ENCODE data around the gene SNX4. TPM values are rescaled to one million over a fixed set of nuclear protein-coding genes. Genes with fewer than 3 reads are reported as not detected.
"Not testable (repeated sequence)": the region's sequence is repeated elsewhere in the genome, so short reads cannot be mapped to it uniquely, and the experiment has no call there.

The SNX4 gene
- 33.7 and 35.8 TPM in 2 replicates for total RNA-seq

DNA sequence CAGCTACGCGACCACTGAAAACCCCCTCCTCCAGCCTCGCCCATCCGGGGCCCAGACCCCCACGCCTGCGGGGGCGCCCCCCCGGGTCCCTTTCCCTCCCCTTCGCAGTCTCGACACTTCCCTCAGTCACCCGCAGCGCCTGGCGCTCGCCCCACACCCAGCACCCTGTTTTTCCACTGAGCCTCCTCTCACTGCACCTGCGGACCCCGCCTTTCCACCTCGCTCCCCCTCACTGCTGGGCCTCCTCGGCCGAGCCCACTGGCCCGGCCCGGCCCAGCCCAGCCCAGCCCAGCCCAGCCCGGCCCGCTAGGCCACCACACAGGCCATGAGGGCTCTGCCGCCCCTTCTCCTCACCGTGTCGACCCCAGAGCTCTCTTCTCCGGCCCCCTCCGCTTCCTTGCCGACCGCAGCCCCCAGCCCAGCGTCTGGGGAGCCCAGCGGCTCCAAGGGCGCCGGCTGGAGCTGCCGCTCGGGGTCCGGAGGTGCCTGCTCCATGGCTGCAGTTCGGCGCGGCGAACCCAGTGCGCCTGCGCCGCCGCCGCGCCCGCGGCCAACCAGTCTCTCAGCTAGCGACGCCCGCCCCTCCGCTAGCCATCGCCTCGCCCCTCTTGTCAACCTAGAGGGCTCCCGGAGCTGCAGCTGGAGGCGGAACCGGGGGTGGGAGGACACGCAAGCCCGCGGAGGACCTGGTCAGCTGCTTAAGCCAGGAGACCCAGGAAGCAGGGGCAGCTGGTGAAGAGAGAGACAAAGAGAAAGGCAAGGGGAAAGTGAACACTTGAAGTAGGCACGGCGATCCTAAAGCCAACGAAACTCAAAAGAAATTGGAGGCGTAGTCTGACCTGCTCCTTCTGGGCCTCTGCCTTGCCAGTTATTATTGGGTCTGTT lies at the start of gene SNX4:
TSS of gene SNX4 (minus strand) at position 525 of the 885 bp plus-strand sequence. CDS start at position 495, 30 bp downstream.
- intact Hi-C loops (cut with micrococcal nuclease) = loop anchor here (1.0 to 10.0 kb wide), 3 partner anchors 75 to 465 kb away; partner anchors contain the start of genes HEG1, OSBPL11 and ZNF148

DNA sequence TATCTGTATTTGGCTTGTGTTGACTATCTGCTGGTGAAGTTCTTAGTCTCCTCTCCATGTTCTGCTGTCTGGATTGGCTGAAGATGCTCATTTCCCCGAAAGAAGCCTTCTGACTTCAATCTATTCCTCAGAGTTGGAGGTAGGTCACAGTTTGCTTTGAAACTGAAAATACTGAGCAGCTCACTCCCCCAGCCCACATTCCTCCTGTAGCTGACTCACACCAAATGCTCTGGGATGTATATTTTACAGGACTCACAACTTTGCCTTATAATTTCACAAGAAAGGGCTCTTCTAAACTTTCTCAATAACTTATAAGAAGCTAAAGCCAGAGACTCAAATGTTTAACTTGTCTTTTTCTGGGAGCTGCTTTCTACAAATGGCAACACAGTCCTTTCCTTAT lies 36.3 kb upstream of the SNX4 start:
- intact Hi-C loops (cut with micrococcal nuclease) = no loop called here

DNA sequence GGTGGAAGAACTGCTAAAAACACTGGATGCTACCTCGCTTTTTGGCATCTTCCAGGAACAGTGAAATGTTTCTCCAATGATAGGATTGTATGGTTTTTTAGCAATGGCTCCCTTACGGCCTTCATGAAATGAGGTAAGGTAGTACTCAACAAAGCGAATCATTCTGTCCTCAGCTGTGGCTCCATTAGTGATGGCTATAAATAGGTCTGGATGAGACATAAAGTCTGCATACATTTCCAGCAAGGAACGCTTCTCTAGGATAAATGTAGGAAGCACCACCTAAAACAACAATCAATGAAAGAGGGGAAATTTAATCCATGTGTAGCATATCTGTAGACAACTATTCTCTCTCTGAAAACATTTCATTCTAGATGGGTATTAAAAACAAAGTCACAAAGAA lies 32.4 kb upstream of the SNX4 start:
- intact Hi-C loops (cut with micrococcal nuclease) = no loop called here

DNA sequence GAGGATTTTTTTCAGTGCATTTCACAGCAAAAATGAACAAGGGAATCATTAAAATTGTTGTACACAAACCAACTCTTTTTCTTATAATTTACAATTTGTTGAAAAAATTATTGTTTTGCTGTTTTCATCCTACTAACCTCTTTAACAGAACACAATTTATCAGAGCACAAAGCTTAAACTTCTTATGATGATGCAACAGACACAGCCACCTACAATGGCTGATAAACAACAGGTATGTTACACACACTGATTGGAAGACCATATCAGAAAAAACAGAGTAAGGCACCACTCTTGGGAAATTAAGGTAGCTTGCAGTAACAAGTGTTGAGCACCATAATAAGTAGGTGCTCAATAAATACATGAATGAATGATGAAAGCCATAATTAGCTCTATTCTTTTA lies 8.9 kb upstream of the SNX4 start:
- intact Hi-C loops (cut with micrococcal nuclease) = no loop called here

- intact Hi-C loops (cut with micrococcal nuclease) = no loop called here
These were observed 5.2 kb upstream of the SNX4 start for GRCh38 chr3:125525153-125525552.

GRCh38 chr3:125520563-125520919 lies 539 bp upstream of the SNX4 start:
- intact Hi-C loops (cut with micrococcal nuclease) = loop anchor here (1.0 kb wide), 2 partner anchors 75 to 145 kb away; partner anchors contain the start of genes OSBPL11 and ZNF148

DNA sequence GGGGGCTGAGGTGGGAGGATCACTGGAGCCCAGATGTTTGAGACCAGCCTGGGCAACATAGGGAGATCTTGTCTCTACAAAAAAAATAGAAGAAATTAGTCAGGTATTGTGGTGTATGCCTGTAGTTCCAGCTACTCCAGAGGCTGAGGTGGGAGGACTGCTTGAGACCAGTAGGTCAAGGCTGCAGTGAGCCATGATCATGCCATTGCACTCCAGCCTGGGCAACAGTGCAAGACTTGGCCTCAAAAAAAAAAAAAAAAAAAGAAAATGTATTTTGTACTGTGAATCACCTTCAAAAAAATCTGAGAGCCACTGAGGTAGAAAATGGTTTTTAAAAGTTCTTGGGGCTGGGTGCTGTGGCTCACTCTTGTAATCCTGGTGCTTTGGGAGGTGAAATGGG lies 4.6 kb downstream of the SNX4 start:
- intact Hi-C loops (cut with micrococcal nuclease) = loop anchor here (10.0 kb wide), 1 partner anchor 461 kb away; the partner anchor contains the start of gene HEG1

GRCh38 chr3:125513490-125514115 lies 6.4 kb downstream of the SNX4 start:
- intact Hi-C loops (cut with micrococcal nuclease) = loop anchor here (10.0 kb wide), 1 partner anchor 459 kb away; the partner anchor contains the start of gene HEG1

GRCh38 chr3:125512135-125512920 lies 7.7 kb downstream of the SNX4 start:
- intact Hi-C loops (cut with micrococcal nuclease) = loop anchor here (10.0 kb wide), 1 partner anchor 458 kb away; the partner anchor contains the start of gene HEG1

- intact Hi-C loops (cut with micrococcal nuclease) = loop anchor here (10.0 kb wide), 1 partner anchor 457 kb away; the partner anchor contains the start of gene HEG1
These were observed 8.4 kb downstream of the SNX4 start for GRCh38 chr3:125511420-125512118.

DNA sequence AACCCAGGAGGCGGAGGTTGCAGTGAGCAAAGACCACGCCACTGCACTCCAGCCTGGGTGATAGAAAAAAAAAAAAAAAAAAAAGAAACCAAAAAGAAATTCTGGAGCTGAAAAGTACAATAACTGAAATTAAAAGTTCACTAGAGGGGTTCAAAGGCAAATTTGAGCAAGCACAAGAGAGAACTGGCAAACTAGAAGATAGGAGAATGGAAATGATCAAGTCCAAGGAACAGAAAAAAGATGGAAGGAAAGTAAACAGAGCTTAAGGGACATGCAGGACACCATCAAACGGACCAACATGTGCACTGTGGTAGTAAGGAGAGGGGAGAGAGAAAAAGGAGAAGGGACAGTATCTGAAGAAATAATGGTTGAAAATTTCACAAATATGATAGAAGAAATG lies 12.9 kb downstream of the SNX4 start:
- intact Hi-C loops (cut with micrococcal nuclease) = no loop called here

GRCh38 chr3:125498630-125499029 lies 21.4 kb downstream of the SNX4 start:
- intact Hi-C loops (cut with micrococcal nuclease) = no loop called here

GRCh38 chr3:125496701-125497100 lies 23.3 kb downstream of the SNX4 start:
- intact Hi-C loops (cut with micrococcal nuclease) = no loop called here

DNA sequence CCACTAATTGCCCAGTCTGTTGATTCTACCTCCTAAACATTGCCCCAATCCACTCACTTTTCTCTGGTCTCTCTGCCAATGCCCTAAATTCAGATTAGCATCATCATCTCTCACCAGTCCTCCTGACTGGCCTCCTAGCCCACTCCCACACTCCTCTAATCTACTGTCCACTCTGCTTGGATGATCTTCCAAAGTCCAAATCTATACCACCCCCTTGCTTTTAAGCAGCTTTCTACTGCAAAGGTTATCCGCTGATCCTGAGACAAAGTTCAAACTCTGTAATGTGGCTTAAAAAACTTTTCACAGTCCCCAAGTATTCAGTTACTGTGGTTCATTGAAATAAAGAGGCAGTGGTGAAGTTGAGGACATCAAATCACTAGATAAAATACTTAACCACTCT lies 37.6 kb downstream of the SNX4 start:
- intact Hi-C loops (cut with micrococcal nuclease) = no loop called here

- intact Hi-C loops (cut with micrococcal nuclease) = no loop called here
These were observed 38.2 kb downstream of the SNX4 start for GRCh38 chr3:125481786-125482185.

DNA sequence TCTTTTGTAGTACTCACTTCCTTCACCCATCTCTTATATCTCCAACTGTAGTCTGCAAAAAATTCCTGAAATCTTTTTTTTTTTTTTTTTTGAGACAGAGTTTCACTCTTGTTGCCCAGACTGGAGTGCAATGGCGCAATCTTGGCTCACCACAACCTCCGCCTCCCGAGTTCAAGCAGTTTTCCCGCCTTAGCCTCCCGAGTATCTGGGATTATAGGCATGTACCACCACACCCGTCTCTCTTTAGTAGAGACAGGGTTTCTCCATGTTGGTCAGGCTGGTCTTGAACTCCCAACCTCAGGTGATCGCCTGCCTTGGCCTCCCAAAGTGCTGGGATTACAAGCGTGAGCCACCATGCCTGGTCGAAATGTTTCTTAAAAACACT lies 38.6 kb downstream of the SNX4 start:
- intact Hi-C loops (cut with micrococcal nuclease) = not testable (repeated sequence)

DNA sequence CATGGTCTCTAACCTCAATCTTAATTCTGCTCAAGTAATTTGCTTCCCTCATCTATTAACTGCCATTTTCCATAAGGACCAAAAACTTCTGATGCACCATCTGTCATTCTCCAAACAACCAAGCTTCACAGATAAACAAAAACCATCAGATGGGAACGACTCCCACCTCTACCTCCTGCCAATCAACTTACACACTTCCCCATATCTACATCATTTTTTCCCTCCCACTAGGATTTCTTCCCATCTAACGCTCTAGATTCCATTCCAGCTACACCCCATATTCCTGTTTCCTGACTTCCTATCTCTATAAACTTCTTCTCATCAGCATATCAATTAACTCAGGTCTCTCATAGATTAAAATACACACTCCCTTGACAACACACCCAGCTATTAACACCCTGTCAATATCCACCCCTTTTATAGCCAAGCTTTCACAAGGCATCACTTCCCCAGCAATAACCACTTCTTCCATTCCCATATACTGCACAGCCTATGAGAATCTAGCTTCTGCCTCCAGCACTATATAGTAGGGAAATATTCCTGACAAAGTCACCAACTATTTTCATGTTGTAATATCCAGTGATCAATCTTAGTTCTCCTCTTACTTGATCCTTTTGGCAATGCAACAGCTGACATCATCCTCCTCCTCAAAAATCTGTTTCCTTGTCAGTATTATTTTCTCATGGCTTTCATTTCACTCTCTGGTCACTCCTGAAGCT lies 39.2 kb downstream of the SNX4 start:
- intact Hi-C loops (cut with micrococcal nuclease) = no loop called here

DNA sequence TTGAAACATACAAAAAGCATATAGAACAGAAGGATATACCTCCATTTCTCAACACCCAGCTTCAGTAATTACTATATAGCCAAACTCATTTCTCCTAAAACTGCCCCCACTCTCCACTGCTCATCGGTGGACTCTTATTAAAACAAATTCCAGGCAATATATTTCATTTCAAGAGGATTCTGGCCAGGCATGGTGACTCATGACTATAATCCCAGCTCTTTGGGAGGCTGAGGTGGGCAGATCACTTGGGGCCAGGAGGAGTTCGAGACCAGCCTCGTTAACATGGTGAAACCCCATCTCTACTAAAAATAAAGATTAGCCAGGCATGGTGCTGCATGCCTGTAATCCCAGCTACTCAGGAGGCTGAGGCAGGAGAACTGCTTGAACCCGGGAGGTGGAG lies 40.9 kb downstream of the SNX4 start:
- intact Hi-C loops (cut with micrococcal nuclease) = no loop called here

DNA sequence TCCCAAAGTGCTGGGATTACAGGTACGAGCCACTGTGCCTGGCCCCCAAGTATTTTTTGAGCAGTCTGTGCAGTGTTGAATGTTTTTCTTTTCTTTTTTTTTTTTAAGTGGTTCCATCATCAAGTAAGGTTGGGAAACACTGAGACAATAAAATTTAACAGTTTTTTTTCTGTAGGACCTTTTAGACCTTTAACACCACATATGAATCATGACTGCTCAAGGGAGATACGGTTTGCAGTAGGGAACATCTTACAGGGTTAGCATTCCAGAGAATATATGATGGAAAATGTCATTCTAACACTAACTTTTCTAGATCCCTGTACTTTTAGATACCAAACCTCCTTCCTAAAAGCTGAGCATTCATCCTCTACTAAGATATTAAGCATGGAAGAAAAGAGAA lies 41.7 kb downstream of the SNX4 start:
- intact Hi-C loops (cut with micrococcal nuclease) = no loop called here

- intact Hi-C loops (cut with micrococcal nuclease) = no loop called here
These were observed 42.3 kb downstream of the SNX4 start for GRCh38 chr3:125477701-125478100.
